NCI-H1694 (cell line): ENCODE results near the gene TTC31.

ENCODE experiments used
- DNase-seq: peaks from one replicate; lab custom pipeline; 2025; lab: John Stamatoyannopoulos, UW

TTC31 gene

DNA sequence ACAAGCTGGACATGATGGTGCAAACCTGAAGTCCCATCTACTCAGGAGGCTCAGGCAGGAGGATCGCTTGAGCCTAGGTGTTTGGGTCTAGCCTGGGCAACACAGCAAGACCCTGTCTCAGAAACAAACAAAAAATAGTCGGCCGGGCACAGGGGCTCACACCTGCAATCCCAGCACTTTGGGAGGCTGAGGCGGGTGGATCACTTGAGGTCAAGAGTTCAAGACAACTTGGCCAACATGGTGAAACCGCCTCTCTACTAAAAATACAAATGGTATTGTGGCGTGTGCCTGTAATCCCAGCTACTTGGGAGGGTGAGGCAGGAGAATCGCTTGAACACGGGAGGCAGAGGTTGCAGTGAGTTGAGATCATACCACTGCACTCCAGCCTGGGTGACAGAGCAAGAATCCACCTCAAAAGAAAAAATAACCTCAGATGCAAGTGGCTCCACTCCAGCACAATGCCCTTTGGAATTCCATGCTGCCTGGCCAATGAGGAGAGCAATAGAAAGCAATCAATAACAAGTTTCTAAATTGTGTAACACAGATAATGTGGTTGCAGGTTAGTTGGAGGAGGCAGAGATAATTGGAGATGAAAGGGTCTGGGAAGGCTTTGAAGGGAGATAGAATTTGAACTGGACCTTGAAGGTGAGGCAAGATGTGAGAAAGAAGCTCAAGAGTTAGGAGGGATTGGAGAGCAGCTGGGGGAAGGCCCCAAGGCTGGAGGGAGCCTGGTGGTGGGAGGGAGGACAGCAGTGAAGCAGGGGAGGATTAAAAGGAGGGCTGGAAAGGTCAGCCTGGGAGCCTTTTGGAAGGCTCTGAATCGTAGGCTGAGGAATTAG lies 6.0 kb downstream of the TTC31 start:
- no peak for DNase-seq

DNA sequence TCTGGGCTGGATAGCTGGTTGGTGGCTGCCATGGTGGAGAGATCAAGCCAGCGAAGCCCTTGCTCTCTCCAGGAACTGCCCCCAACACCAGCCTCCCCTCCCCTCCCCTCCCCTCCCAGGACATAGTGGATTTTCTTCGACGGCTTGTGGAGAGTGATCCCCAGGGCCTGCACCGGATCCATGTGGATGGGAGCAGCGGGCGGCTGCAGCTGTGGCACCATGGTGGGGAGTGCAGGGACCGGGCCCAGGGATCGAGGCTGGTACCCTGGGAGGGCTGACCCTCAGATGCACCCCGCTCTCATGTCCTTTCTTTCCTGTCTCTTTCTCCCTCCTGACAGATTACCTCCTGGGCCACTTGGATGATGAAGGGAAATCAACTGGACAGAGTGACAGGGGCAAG lies 7.0 kb downstream of the TTC31 start:
- no peak for DNase-seq

DNA sequence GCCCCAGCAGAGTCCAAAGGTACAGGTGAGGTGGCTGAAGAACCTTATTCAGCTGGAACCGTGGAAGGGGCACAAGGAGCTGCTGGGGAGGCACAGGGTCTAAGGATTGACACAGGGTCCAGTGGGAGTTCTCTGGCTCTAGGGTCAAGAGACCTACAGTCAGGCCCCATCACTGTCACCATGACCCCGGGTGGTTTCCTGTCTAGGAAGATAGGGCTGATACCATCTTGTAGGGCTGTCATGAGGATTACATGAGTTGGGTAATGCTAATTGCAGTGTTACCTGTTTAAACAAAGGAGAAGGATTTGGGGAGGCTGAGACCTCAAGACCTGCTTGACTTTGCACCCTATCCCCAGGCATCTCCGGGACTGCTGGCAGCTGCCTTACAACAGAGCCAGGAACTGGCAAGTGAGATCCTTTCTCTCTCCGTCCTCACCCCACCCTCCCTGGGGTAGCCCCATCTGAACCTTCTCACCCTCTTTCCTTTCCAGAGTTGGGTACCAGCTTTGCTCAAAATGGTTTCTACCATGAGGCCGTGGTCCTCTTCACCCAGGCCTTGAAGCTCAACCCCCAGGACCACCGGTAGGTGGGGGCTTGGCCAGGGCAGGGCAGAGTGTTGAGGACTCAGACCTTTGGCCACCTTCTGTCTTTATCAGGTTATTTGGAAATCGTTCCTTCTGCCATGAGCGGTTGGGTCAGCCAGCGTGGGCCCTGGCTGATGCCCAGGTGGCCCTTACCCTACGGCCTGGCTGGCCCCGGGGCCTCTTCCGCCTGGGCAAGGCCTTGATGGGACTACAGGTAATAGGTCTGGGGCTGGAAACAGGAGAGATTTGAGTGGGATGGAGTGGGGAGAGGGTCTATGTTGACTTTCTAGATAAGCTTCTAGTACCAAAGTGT lies 9.0 kb downstream of the TTC31 start:
- DNase-seq: no peak

DNA sequence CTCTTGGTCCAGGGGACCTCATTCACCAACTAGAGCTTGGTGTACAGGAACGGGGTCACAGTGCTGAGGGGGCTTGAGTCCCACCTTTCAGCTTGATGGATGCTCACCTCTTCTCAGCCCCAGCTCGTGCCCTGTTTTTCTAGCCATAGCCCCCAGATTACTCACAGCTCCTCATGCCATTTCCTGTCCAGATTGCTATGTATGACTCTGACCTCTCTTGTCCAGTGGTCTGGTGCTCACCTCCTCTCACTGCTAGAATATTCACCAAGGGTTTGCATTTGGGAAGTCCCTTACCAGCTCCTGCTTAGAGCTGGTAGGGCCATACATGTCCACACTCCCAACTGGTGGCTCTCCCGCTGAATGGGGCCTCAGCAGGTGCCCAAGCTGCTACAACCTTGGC lies 10.7 kb downstream of the TTC31 start:
- no peak for DNase-seq

DNA sequence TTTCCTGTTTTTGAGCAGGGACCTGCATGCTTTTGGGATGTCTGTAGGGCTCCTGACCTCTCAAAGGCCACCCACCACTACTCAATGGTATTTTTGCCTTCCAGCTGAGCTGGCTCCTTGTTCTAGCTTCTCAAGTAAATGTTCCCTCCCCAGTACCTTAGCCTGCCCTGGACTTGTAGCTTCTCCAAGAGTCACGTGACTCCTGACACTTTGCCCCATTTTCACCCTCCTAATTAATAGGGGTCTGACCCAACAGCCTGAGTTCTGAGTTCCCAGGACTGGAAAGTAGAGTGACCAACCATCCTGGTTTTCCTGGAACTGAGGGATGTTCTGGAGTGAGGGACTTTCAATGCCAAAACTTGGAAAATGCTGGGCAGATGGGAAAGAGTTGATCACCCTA lies 12.6 kb downstream of the TTC31 start:
- DNase-seq: no peak

DNA sequence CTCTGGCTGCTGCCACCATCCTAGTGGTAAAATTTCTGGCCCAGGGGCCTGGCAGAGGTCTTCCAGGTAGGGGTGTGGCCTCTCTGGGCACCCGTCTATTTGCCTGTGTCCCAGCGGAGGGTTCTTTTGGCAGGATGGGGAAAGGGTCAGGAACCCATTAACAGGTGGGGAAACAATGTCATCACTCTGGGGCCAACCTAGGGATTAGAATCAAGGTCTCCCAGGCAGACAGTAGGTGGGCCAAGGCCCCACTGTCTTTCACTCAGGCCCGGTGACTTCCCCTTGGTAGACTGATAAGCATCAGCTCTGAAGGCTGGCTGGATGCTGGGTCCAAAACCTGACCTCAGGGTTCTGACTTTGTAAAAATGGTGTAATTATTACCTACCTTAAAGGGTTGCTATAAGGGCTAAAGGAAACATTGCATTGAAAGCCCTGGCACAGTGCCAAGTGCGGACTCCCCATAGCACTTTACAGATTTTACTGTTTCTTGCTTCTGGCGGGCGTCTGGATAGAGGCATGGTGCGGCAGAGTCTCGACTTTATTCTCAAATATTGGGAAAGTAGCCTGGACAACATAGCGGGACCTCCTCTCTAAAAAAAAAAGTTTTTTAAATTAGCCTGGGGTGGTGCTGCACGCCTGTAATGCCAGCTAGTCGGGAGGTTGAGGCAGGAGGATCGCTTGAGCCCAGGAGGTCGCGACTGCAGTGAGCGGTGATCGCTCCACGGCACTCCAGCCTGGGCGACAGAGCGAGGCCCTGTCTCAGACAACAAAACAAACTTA lies 14.3 kb downstream of the TTC31 start:
- no peak for DNase-seq

DNA sequence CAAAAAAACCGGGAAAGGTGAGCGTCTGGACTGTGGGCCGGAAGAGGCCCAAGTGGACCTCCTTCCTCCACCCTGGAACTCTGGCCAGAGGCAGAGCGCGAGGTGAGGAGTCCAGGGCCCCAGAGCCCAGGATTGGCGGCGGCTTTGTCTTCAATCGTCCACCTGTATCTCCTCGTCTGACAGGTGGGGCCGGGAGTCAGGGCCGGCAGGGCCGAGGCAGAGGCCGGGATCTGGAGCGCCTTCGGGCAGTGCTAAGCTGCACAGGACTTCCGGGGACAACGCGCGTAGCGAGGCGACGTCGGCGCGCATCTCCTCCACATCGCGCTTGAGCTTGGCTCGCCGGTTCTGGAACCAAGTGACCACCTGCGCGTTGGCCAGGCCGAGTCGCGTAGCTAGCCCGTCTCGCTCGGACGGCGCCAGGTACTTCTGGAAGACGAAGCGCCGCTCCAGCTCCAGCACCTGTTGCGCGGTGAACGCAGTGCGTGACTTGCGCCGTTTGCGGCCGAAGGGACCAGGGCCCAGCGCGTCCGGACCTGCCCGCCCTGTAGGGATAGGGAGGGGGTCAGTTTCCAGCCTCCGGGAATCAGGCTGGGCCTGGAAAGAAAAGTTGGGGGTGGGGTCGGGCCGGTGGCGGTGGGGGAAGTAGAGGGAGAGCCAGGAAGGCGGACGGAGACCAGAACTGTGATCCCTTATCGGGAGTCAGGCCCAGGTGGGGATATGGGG lies 15.1 kb downstream of the TTC31 start:
- no peak for DNase-seq

DNA sequence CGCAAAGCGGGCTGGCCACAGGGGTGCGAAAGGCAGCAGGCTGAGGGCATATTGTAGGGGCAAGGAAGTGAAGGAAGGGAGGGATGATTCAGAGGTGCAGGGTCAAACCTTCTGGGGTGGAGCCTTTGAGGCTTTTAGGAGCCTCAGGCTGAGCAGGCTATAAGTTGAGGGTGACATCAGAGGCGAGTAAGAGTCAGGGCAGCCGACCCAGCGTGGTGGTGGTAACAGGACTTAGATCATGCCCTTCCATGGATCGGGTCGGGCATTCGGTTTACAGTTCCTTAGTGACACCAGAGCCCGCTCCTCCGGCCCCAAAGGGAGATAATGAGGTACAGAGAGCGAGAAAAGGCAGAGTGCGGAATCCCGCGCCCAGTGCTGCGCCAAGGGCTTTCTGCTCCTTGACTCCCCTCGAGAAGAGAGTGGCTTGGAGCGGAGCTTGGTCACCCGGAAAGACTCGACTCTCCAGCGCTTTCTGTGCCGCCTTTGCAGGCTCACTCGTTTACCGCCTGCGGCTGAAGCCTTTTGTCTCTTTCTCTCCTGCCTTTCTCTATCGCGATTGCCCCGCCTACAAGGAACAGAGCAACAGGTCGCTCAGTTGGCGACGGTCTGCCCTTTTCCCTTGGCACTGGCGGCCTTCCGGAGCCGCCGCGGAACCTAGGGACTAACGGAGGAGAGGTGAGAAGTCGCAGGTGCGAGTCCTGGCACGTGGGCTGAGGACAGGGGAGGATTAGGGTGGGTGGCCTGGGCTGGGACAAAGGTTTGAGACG lies 15.8 kb downstream of the TTC31 start:
- DNase-seq: no peak

DNA sequence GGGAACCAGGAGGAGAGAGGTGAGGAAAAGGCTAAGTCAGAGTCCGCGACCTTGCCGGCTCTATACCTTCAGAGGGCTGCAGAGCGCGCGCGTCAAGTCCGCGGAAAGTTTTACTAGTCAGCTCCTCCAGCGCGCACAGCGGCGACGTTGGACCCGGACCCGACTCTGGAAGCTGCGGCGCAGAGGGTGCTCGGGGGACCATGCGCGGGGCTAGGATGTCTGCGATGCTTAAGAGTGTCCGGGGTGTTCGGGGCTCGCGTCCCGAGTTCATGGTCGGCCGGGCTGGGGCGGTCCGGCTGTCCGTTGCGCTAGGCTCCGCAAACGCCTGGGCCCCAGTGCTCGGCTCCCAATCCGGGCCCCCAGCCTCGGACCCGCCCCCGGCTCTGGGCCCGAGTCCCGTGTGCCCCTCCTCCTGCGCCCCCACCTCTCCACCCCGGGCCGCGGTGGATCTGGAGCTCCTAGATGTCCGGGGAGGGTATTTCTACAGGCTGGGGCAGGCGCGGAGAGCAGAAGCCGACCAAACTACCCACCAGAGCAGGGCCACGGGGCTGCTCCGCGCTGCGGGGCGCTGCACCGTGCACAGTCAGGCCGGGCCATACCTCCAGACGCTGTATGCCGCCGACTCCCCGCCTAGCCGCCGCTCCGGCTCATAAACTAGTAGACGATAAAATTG lies 16.5 kb downstream of the TTC31 start, which contains the start of gene LBX2:
Gene LBX2, minus strand, starts transcription at position 337 of the 673 bp plus-strand sequence. Its CDS starts 66 bp downstream, at position 271.
- DNase-seq: no peak

DNA sequence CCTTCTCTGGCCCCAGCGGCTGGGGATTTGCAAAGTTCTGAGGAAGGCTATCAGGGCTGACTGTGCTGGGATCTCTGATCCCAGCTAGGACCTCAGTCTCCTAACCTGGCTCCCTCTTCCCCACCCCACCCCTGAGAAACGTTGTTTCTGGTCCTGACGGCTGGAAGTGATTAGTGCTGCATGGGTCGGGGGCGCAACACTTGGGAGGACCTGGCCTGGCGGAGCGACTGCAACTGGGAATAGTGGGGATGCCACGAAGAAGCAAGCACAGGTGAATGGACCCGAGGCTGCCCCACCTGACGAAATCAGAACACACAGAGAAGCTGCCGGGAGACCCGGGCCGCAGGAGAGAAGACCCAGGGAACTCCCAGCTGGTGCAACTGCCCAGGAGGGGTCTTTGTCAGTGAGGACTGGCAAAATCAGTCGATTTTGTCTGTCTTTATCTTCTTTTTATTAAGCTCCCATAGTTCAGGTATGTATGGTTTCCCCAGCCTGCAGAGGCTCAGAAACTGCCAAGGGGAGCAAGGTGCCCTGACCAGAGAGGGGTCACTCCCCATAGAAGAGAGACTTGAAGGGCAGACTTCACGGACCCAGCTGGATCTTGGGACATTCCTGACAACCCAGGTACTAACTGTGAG lies 17.2 kb downstream of the TTC31 start:
- DNase-seq: no peak

DNA sequence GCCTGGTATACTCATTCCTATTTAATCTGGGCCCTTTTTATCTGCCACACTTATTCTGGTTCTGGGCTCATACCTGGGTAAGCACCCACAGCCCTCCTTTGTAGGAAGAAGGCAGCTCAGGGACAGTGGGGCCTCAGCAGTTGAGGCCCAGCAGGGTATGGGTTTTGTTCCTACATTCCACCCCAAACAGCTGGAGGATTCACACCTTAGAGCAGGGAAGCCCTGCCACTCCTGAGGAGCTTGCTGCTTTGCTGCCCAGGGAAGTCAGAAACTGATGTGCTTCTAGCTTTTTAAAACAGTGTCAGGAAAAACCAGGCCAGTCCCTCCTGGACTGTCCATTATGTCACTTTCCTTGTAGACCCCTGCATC lies 17.7 kb downstream of the TTC31 start:
- no peak for DNase-seq

DNA sequence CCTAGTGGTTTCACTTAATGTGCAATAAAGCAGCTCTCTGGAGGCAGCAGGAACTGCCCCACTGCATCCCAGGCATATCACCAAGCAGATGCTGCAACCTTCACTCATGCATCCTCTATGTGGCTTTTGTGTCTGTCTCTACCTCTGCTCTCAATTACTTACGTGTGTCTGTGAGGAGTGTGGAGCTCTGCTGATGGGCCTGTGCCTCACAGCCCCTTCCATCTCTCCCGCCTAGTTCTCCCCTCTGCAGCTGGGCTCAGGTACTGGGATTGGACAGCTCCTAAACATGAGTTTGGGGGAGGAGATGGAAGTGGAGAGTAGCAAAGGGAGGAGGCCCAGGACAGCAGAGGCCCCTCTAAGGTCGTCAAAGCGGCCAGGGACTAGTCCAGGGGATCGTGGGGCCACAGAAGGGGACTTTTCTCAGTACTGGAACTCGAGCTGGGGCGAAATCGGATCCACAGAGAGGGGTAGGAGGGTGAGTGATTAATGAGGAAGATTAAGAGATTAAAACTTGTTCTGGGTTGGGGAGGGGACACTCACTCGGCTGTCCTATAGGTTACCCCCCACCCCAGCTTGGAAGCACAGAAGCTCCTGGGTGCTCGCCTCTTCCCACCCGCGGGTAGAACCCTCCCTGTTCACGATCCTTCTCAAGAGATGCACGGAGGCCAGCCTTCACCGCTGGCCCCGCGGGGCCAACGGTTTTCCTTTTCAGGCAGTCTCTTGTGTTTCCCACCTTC lies 18.6 kb downstream of the TTC31 start:
- DNase-seq: no peak

DNA sequence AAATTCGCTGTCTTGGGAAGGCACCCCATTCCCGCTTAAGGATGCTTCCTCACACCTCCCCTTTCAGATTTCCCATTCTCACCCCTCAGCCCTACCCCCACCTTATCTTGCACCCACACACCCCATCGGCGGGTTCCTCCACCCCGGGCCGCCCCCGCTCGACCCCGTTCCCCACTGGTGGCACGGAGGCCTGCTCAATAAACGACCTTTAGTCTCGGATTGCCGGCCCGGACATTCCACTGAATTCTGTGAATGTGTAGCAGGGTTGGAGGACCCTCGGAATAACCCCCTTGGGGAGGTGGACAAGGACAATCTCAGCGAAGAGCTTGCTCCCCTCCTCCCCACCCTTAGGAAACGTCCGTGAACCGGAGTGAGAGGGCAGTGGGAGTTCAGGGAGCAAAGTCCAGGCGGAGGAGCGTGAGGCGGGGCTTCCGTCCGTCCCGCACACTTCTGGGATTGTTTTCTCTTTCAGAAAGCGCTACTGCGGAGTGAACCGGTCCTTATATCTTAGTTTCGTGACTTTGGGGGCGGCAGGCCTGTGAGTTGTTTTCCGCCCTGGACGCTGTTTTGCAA lies 19.4 kb downstream of the TTC31 start:
- no peak for DNase-seq

DNA sequence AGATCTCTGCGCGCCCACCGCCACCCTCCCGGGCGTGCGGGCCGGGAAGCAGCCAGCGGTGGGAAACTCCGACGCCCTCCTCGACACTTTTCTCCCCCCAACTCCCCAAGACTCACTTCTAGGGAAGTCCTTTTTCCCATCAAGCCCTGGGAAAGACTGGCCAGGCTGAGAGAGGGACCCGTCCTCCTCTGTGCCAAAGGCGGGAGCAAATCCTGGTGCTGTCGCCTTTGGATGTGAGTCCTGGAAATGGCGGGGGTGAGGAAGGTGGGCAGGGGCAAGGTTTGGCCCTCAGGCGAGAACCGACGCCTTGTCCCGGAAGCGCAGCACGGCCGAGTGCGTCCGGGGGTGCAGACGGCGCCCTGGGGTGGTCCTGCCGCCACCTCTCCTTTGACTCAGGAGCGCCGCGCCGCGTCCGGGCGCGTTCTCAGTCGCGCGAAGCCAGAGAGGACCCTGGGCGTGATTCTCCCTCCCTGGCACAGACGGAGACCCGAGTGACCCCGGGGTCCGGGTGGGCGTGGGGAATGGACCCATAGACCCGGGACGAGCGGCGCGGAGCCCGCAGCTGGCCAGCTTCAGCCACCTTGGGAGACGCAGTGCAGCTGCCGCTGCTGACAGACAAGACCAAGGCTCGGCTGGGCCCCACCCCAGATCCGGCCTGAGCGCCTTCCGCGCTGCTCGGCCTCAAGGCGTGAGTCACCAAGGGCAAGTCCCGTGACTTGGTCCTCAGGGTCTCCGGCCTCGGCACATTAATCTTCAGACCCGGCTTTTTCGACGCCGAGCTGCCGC lies 20.0 kb downstream of the TTC31 start:
- no peak for DNase-seq

DNA sequence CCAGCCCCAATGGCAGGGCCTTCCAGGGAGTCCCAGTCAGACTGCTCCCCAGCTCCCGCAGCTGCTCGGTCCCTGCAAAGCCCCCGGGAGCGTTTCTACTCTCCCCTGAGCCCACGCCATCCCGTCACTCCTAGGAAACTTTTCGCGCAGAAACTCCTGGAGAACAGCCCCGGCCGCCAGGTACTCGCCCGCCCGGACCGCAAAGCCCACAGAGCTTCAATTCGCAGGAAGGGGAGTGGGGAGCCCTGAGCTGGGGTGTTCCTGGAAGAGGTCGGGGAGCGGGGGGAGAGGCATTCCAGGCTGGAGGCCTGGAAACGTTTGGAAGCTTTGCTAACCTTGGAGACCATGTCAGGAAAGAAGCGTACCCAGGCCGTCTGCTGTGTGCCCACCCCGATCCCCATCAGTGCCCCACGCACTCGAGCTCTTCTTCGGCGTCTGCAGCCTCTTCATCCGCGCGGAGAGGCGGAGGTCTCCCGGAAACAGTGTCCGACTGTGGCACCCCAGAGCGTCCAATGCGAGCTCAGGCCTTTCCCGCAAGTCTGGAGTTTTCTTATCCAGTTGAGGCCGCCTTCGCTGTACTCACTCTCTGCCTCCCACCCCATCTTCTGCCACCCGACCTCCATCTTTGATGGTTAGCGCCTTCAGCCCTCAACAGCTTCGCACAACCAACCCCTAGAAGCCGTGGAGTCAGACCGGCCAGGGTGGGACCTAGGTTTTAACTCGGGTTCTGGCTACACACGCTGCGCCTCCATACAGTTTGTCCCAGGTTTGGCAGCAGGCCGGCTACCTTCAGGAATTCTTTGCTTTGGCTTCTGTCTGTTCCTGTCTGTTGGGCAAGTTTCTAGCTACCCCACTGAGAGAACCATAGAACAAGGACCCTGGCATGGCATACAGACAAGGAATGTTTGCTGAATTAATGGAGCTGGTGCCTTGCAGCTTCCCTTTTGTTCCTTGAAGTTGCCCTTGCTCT lies 20.9 kb downstream of the TTC31 start:
- no peak for DNase-seq

DNA sequence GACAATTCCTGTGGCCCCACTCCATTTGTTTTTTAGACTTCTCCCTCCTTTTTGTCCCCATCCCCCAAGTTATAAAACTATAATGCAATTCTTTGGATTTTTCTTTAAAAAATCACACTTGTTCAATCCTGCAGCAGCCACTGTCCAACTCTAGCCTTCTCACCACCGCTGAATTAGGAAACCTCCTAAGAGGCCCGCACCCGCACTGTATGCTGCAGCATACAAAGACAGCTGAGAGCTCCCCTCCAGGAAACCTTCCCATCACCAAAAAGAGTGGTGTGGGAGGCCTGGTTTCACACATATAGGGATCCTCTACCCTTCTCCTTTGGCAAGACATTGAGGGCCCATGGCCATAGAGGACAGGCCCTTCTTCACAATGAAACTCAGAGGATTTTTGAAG lies 21.7 kb downstream of the TTC31 start:
- DNase-seq: no peak
